Muscle layer of colon (tissue), 2 donors: ENCODE data around the gene FAM174C.

Experiments
- H3K27ac ChIP-seq: one replicate; pipeline ENCODE4 v1.7.0; 2013; ENCODE audit warnings: low read depth, mild to moderate bottlenecking, low read length, moderate library complexity
- H3K27me3 ChIP-seq, 2 donors: one replicate each; pipeline ENCODE4 v1.7.0; 2013; ENCODE audit warnings: low read length in 2 of 2, mild to moderate bottlenecking in 2 of 2; ENCODE audit not compliant: insufficient read depth in 2 of 2, control insufficient read depth in 1 of 2
- H3K36me3 ChIP-seq: one replicate; pipeline ENCODE4 v1.7.0; 2013; ENCODE audit warnings: mild to moderate bottlenecking, low read length; ENCODE audit not compliant: insufficient read depth
- H3K4me1 ChIP-seq: one replicate; pipeline ENCODE4 v1.7.0; 2013; ENCODE audit warnings: mild to moderate bottlenecking, low read length; ENCODE audit not compliant: insufficient read depth
- H3K4me3 ChIP-seq, 2 donors: one replicate each; pipeline ENCODE4 v1.7.0; 2013; ENCODE audit warnings: low read length in 2 of 2, low read depth in 1 of 2, mild to moderate bottlenecking in 1 of 2, moderate library complexity in 1 of 2
- H3K9ac ChIP-seq: one replicate; pipeline ENCODE4 v1.7.0; 2013; ENCODE audit warnings: low read length
- H3K9me3 ChIP-seq: one replicate; pipeline ENCODE4 v1.7.0; 2013; ENCODE audit warnings: mild to moderate bottlenecking, low read length
- donor health status: abdominal sarcoma.
- donor health status: Adenocarcinoma of cecum.

The FAM174C gene

DNA sequence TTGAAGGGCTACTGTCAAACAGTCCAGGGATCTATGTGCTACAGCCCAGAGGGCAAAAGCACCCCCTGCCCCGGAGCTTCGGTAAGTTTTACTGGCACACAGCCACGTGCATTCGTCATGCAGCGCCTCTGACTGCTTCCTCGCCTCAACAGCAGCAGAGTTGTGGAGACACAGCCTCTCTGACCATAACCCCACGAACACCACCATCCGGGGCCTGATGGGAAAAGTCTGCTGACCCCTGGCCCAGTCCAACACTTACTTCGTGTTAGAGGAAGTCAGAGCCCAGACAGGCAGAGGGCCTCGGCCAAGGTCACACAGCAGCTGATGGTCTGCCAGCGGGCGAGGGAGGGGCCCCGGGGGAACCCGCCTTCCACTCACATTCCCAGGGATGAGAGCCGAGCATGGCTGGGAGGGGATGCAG lies 42.7 kb upstream of the FAM174C start:
- H3K36me3 ChIP-seq: no peaks in the 10 kb centered on the region
- H3K4me3 ChIP-seq: no peak overlapping the region
- H3K27ac ChIP-seq: no peak overlapping the region
- no peak overlapping the region for H3K9ac ChIP-seq
- peaks cover 0 to 8% of the 10 kb centered on the region in 2 donors for H3K27me3 ChIP-seq
- H3K4me1 ChIP-seq: peaks cover 13% of the 10 kb centered on the region
- no peaks in the 10 kb centered on the region for H3K9me3 ChIP-seq

DNA sequence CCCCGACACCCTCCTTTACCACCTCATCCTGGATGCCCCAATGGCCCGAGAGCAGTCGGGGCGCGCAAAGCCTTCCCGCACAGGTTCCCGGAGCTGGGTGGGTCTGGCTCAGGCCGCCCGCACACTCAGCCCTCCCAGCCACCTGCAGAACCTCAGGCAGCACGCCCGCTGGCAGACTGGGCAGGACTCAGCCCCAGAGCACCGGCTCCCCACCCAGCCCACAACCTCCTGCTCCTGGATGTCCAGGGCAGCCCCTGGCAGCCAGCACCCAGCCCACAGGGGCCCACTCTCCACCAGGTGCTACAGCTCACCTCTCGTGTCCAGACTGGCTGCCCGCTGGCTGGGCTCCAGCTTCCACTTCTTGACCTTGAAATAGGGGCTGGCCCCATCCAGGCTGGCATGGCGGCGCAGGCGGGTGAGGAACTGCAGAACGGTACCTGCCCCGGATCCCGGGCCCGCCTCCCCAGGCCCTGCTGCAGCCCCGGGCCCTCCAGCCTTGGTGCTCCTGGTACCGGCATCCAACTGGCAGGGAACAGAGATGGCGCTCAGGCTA lies 42.1 kb upstream of the FAM174C start:
- Histone ChIP-seq H3K4me1 (peaks cover 15% of the 10 kb centered on the region), H3K9ac (no peak overlapping the region), H3K27me3 (peaks cover 0 to 8% of the 10 kb centered on the region in 2 donors), H3K36me3 (no peaks in the 10 kb centered on the region), H3K27ac (no peak overlapping the region), H3K9me3 (no peaks in the 10 kb centered on the region), H3K4me3 (no peak overlapping the region)

DNA sequence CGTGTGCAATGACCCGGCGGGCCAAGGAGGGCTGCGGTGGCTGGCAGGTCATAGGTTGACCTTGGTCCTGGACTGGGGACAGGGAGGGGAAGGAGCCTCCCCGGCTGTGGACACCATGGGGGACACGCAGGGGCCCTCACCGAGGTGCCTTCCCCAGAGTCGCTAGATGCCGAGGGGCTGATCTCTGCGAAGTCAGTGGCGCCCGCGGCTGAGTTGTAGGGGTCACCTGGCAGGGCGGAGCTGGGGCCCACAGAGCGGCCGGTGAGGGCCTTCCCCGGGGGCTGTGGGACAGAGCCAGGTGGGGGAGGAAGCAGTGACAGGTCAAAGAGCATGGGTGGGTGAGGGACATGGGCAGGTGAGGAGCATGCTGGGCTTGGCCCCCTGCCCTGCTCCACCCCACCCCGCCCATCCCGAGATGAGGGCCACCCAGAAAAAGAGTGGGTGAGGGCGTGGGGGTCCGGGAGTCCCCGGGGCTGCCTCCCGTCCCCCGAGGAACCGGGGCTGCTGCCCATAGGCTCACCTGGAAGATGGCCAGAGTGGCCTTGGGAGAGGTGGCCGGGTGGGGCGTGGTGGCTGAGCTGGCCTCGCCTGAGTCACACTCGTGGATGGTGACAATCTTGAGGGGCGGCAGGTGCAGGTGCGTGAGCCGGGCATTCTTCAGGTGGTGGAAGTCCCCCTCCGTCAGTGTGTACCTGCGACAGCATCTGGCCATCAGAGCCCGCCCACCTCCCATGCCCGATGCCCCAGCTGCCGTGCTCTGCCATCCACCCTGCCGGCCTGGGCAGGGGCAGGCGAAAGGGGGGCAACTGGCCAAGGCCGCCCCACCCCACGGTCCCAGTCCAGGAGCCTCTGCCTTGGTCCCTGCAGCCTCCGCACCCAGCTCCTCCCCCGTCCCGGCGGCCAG lies 41.0 kb upstream of the FAM174C start:
- H3K27ac ChIP-seq: no peak overlapping the region
- no peak overlapping the region for H3K4me3 ChIP-seq
- no peaks in the 10 kb centered on the region for H3K36me3 ChIP-seq
- H3K4me1 ChIP-seq: peaks cover 18% of the 10 kb centered on the region
- H3K27me3 ChIP-seq: peaks cover 0 to 8% of the 10 kb centered on the region in 2 donors
- no peaks in the 10 kb centered on the region for H3K9me3 ChIP-seq
- H3K9ac ChIP-seq: no peak overlapping the region

DNA sequence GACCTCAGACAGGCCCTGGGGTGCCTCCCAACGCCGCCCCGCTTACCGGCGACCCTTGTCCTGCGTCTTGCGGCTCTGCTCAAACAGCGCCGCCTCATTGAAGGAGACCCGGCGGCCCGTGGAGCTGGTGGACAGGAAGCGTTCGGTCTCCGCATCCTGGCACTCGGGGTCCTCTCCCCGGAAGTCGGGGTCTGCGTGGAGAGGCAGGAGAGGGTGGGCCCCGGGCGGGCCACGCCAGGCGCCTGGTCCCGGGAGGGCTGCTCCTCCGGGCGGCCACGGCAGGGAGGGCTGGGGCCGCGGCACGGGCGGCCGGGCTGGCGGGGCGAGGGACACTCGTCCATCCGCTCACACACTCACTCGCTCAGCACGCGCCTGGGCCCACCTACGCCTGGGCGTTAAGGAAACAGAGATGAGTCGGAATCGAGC lies 40.4 kb upstream of the FAM174C start:
- H3K9me3 ChIP-seq: no peaks in the 10 kb centered on the region
- peaks cover 18% of the 10 kb centered on the region for H3K4me1 ChIP-seq
- H3K36me3 ChIP-seq: no peaks in the 10 kb centered on the region
- H3K9ac ChIP-seq: no peak overlapping the region
- H3K27ac ChIP-seq: no peak overlapping the region
- H3K27me3 ChIP-seq: peaks cover 0 to 8% of the 10 kb centered on the region in 2 donors
- no peak overlapping the region for H3K4me3 ChIP-seq

DNA sequence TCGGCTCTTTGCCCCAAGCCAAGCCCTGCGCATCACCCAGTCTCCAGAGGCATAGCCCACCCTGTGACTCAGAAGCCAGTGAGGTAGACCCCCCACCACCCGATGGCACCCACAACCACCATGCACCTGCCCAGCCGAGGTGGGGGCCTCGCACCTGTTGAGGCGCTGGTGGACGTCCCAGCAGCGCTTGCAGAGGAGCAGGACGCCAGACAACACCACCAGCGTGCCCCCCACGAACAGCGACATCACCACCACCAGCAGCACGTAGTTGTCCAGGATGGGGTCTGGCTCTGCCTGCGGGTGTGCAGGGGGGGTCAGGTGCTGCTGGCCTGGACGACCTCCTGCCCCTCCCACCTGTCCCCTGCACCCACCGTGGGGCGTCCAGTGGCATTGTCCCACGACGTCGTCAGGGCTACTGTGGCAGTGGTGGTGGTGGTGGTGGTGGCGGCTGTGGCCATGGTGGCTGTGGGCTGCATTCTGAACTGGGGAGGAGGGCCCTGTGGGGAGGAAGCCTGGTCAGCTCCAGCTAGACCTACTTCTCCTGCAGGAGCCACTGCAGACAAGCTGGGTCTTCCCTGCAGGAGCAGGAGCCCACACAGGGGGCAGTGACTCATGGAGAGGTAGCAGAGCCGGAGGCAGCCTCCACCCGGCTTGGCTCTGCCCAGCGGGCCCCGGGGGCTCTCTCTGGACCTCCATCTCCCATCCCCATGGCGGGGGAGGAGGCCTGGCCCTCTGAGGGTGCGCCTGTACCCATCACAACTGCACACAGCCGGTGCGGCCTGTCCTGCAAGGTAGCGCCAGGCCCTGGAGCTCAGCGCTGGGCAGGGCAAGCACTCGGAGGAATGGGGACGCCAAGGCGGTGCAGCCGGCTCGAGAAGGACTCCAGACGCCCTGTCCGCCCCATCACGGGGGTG lies 39.4 kb upstream of the FAM174C start:
- no peaks in the 10 kb centered on the region for H3K9me3 ChIP-seq
- no peaks in the 10 kb centered on the region for H3K36me3 ChIP-seq
- H3K9ac ChIP-seq: no peak overlapping the region
- no peak overlapping the region for H3K27ac ChIP-seq
- H3K27me3 ChIP-seq: peaks cover 0 to 8% of the 10 kb centered on the region in 2 donors
- peaks cover 20% of the 10 kb centered on the region for H3K4me1 ChIP-seq
- no peak overlapping the region for H3K4me3 ChIP-seq

DNA sequence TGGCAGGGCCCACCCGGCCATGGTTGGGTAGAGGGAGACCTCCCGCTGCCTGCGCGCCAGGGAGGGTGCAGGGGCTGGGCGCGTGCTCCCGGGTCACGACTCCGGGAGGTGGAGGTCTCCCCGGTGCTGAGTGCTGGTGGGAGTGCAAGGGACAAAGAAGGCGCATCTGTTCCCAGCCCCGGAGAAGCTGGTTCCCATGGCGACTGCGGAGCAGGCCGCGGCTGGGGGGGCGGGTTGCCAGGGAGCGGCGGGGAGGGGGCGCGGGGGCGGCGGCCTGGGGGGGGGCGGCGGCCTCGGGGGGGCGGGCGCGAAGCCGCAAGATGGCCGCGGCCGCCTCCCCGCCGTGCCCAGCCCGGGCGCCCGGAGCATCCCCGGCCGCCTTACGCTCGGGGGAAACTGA lies 38.8 kb upstream of the FAM174C start:
- no peak overlapping the region for H3K4me3 ChIP-seq

DNA sequence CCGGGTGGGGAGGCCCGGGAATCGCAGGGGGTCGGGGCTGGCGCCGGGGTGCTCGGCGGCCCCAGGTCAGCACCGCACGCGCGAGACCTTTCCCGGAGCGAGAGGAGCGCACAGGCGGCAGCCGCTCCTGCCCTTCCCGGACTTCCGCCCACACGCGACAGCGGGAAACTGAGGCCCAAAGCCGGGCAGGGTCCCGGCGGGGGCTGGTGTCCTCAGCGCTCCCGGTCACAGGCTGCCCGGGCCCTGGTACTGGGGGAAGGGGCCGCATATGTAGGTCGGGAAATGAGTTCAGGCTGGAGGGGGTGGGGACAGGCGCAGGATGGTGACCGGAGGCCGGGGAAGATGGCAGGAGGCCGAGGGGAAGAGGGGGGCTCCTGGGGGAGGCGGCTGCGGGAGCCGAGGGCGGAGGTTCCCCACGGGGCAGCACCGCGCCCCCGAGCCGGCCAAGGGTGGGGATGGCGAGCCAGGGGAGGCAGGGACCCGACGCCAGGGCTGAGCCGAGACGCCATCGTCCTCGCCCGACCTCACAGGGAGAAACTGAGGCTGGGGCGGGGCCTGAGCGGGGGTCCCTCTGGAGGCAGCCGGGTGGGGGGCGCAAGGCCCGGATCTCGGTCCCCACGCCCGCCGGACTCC lies 38.2 kb upstream of the FAM174C start:
- H3K9ac ChIP-seq: no peak overlapping the region
- H3K27ac ChIP-seq: no peak overlapping the region
- peaks cover 24% of the 10 kb centered on the region for H3K4me1 ChIP-seq

More for the DNA sequence above, 38.8 kb upstream of the FAM174C start:
- no peak overlapping the region for H3K27ac ChIP-seq
- no peaks in the 10 kb centered on the region for H3K36me3 ChIP-seq
- H3K9ac ChIP-seq: no peak overlapping the region
- peaks cover 25% of the 10 kb centered on the region for H3K4me1 ChIP-seq
- H3K27me3 ChIP-seq: peaks cover 0 to 8% of the 10 kb centered on the region in 2 donors
- no peaks in the 10 kb centered on the region for H3K9me3 ChIP-seq

DNA sequence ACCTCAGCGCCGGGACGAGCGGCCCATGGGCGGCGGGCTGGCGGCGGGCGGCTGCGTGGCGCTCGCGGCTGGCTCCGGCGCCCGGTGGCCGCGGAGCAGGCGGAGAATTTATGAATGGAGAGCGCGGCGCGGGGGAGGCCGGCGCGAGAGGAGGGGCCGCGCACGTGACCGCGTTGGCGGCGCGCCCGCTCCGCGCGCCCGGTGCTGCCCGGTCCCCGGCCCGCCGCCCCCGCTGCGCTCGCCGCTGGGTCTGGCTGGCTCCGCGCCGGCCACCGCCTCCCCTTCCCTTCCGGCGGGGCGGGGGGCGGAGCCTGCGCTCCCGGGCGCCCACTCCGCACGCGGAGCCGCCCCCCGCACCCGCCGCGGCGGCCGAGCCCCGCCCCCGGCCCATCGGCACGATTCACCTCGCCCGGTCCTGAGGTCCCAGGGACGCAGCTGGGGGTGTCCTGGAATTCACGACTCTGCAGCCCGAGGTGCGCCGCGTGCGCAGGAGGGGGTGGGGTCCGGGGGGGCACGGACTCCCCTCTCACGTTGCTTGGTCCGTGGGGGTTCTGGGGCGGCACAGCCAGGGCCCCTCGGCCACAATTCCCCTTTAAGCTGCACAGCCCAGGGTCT lies 37.5 kb upstream of the FAM174C start, which contains the start of gene CBARP:
CBARP (minus strand) TSS at position 252 of the 615 bp plus-strand sequence. CDS start 1,905 bp downstream, outside the sequence.
- no peaks in the 10 kb centered on the region for H3K9me3 ChIP-seq
- peak within 1 kb of the TSS; percentile 71 for H3K27ac ChIP-seq
- peak within 1 kb of the TSS; percentile 53 to 54 for H3K4me3 ChIP-seq
- no peaks in the 10 kb centered on the region for H3K36me3 ChIP-seq
- H3K4me1 ChIP-seq: peaks cover 24% of the 10 kb centered on the region
- H3K9ac ChIP-seq: no peak within 1 kb of the TSS
- H3K27me3 ChIP-seq: peaks cover 0 to 8% of the 10 kb centered on the region in 2 donors

More for the DNA sequence above, 38.2 kb upstream of the FAM174C start:
- Histone ChIP-seq H3K4me3 (peak overlapping the region; percentile 53 to 54), H3K9me3 (no peaks in the 10 kb centered on the region), H3K27me3 (peaks cover 0 to 8% of the 10 kb centered on the region in 2 donors), H3K36me3 (no peaks in the 10 kb centered on the region)

DNA sequence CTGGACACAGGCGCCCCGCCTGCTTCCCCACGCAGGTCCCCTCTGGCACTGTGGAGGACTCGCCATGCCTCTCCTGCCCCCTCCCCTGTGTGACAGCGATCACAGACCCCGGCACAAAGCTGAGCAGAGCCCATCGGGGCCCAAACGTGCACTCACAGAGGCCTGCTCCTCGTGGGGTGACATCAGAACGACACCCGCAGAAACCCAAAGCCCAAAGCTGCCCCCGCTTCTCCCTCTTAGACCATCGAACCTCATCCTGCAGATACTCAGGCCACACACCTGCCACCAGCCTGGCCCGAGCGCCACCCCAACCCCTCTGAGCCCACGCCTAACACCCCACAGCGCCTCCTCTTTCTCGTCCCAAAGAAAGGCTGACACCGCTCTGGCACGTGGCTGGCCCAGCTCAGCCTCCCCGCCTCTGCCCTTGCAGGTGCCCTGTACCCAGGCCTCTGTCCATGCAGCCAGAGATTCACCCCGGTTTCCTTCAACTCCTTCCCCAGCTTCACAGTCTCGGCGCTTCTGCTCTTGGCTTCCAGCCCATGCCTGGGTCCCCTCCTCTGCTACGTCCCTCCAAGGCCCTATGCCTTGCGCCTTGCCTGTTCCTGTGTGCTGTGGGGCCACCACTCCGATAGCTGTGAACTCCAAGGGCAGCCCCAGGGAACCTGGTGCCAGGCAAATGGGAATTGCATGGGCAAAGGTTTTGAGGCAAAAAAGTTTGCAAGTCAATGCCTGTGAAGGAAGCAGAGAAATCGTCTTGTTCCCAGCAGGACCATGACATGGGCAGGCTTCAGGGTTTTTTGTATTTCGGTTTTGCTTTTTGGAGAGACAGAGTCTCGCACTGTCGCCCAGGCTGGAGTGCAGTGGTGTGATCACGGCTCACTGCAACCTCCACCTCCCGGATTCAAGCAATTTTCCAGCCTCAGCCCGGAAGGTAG lies 36.7 kb upstream of the FAM174C start:
- H3K9ac ChIP-seq: no peak overlapping the region
- H3K36me3 ChIP-seq: peaks cover under 1% of the 10 kb centered on the region
- peaks cover 27% of the 10 kb centered on the region for H3K4me1 ChIP-seq
- H3K27me3 ChIP-seq: peaks cover 0 to 8% of the 10 kb centered on the region in 2 donors
- H3K27ac ChIP-seq: peak overlapping the region; percentile 71
- H3K4me3 ChIP-seq: peak overlapping the region; percentile 6 to 14
- no peaks in the 10 kb centered on the region for H3K9me3 ChIP-seq

DNA sequence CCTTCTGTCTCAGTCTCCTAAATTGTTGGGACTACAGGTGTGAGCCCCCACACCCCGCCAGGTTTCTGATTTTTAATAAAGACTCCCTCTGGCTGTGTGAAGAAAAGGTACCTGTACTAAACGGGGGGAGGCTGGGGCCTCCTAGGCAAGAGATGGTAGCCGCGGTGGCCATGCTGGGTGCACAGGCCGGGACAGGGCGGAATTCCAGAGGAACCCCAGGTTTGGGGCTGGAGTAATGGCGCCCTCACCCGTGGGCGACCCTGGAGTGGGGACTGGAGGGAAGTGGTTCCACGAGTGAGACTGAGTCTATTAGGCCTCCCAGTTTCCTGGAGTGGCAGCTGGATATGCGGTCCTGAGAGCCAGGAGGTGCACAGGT lies 35.9 kb upstream of the FAM174C start:
- H3K27me3 ChIP-seq: peaks cover 0 to 8% of the 10 kb centered on the region in 2 donors
- no peak overlapping the region for H3K4me3 ChIP-seq
- no peak overlapping the region for H3K9ac ChIP-seq
- no peaks in the 10 kb centered on the region for H3K9me3 ChIP-seq
- H3K27ac ChIP-seq: peak overlapping the region; percentile 81
- H3K4me1 ChIP-seq: peaks cover 35% of the 10 kb centered on the region
- peaks cover 4% of the 10 kb centered on the region for H3K36me3 ChIP-seq
